Liver (tissue), 9 donors: ENCODE results near the gene KRTAP16-1. TPM values are rescaled to one million over a fixed set of nuclear protein-coding genes. Genes with fewer than 3 reads are reported as not detected.

Experiments used
- DNase-seq: peaks from one replicate; pipeline ENCODE4 v3.0.0-alpha.2; 2017; ENCODE audit warnings: low spot score
- H3K27ac ChIP-seq, 2 donors: one replicate each; pipeline ENCODE4 v1.7.0; 2013; ENCODE audit warnings: inconsistent platforms in 2 of 2, low read length in 2 of 2, control low read depth in 1 of 2, low read depth in 1 of 2, mild to moderate bottlenecking in 1 of 2
- H3K27me3 ChIP-seq, 4 donors: one replicate each; pipeline versions ENCODE4 v1.6.1 to v1.7.0; 2013; ENCODE audit warnings: low read length in 3 of 4, inconsistent platforms in 1 of 4, mild to moderate bottlenecking in 1 of 4, moderate library complexity in 1 of 4; ENCODE audit not compliant: control insufficient read depth in 4 of 4, insufficient read depth in 4 of 4
- H3K36me3 ChIP-seq, 4 donors: one replicate each; pipeline versions ENCODE4 v1.6.1 to v1.7.0; 2013; ENCODE audit warnings: low read length in 3 of 4, mild to moderate bottlenecking in 3 of 4, low read depth in 1 of 4, moderate library complexity in 1 of 4; ENCODE audit not compliant: control insufficient read depth in 4 of 4, insufficient read depth in 3 of 4
- H3K4me1 ChIP-seq, 4 donors: one replicate each; pipeline versions ENCODE4 v1.6.1 to v1.7.0; 2013; ENCODE audit warnings: low read length in 3 of 4, mild to moderate bottlenecking in 3 of 4, moderate library complexity in 1 of 4; ENCODE audit not compliant: control insufficient read depth in 4 of 4, insufficient read depth in 4 of 4
- H3K4me3 ChIP-seq, 3 donors: one replicate each; pipeline versions ENCODE4 v1.6.1 to v1.7.0; 2013; ENCODE audit warnings: low read length in 3 of 3, control low read depth in 1 of 3, low read depth in 1 of 3, mild to moderate bottlenecking in 1 of 3
- H3K9ac ChIP-seq, 2 donors: one replicate each; pipeline ENCODE4 v1.7.0; 2013; ENCODE audit warnings: low read length in 2 of 2, mild to moderate bottlenecking in 2 of 2, moderate library complexity in 2 of 2, control low read depth in 1 of 2, low read depth in 1 of 2
- H3K9me3 ChIP-seq, 4 donors: one replicate each; pipeline versions ENCODE4 v1.6.1 to v1.7.0; 2013; ENCODE audit warnings: low read length in 3 of 4; ENCODE audit not compliant: control insufficient read depth in 4 of 4
- EGR1 ChIP-seq, 2 donors: IDR thresholded peaks; 2 replicates each; pipeline ENCODE4 v1.6.1; 2016 to 2018; ENCODE audit warnings: antibody characterized with exemption in 2 of 2, low read depth in 2 of 2
- FOXA1 ChIP-seq: IDR thresholded peaks from 2 replicates; pipeline ENCODE4 v1.6.1; 2016; ENCODE audit warnings: antibody characterized with exemption
- FOXA2 ChIP-seq: IDR thresholded peaks from 2 replicates; pipeline ENCODE4 v1.6.1; 2016; ENCODE audit warnings: antibody characterized with exemption
- GABPA ChIP-seq, 2 donors: IDR thresholded peaks in 1 of 2; conservative IDR thresholded peaks in 1 of 2; 2 replicates each; pipeline ENCODE4 v1.6.1; 2016; ENCODE audit warnings: antibody characterized with exemption in 2 of 2, mild to moderate bottlenecking in 1 of 2, moderate library complexity in 1 of 2
- HNF4A ChIP-seq, 2 donors: conservative IDR thresholded peaks; 2 replicates each; pipeline ENCODE4 v1.6.1; 2016; ENCODE audit warnings: antibody characterized with exemption in 2 of 2, mild to moderate bottlenecking in 2 of 2
- HNF4G ChIP-seq: IDR thresholded peaks from 2 replicates; pipeline ENCODE4 v1.6.1; 2016; ENCODE audit warnings: antibody characterized with exemption
- JUND ChIP-seq, 2 donors: IDR thresholded peaks; 2 replicates each; pipeline ENCODE4 v1.6.1; 2016; ENCODE audit warnings: antibody characterized with exemption in 2 of 2
- NR2F2 ChIP-seq: IDR thresholded peaks from 2 replicates; pipeline ENCODE4 v1.6.1; 2016; ENCODE audit warnings: antibody characterized with exemption
- RAD21 ChIP-seq, 2 donors: IDR thresholded peaks; 2 replicates each; pipeline ENCODE4 v1.6.1; 2016; ENCODE audit warnings: antibody characterized with exemption in 2 of 2, mild to moderate bottlenecking in 2 of 2
- RXRA ChIP-seq, 2 donors: IDR thresholded peaks; 2 replicates each; pipeline ENCODE4 v1.6.1; 2017 to 2018; ENCODE audit warnings: antibody characterized with exemption in 2 of 2, mild to moderate bottlenecking in 1 of 2
- SP1 ChIP-seq: IDR thresholded peaks from 2 replicates; pipeline ENCODE4 v1.6.1; 2018; ENCODE audit warnings: antibody characterized with exemption, mild to moderate bottlenecking
- YY1 ChIP-seq: IDR thresholded peaks from 2 replicates; pipeline ENCODE4 v1.6.1; 2016; ENCODE audit warnings: antibody characterized with exemption, mild to moderate bottlenecking
- WGBS: extraction: QIAGEN DNeasy Blood & Tissue Kit; methylation state at CpG from one replicate; pipeline ENCODE4 v1.1.7; 2013; 5-methylcytosine and 5-hydroxymethylcytosine counted together
- polyA plus RNA-seq, 2 donors: library from polyadenylated mRNA; stranded (reverse) in 1 of 2; unstranded in 1 of 2; fragments of 200-250 nt in 1 of 2; fragments of >200 nt in 1 of 2; fragmentation: Nextera tagmentation in 1 of 2; extraction: Ambion mirVana in 1 of 2; gene quantifications; one replicate each; pipeline versions ENCODE4 v1.2.1 to v1.2.3, GENCODE V29; 2013 to 2015
- total RNA-seq, 2 donors: library from RNA; depleted of rRNA; stranded (reverse); fragments of >200 nt; gene quantifications; one replicate each; pipeline ENCODE4 v1.2.3, GENCODE V29; 2014
- TF ChIP-seq, protein P1 (sequence below): IDR thresholded peaks from 2 replicates; pipeline ENCODE4 v1.6.1; 2016; ENCODE audit warnings: antibody characterized with exemption
- TF ChIP-seq, protein P2 (sequence below): fragments of 150-350 bp; IDR thresholded peaks from 2 replicates; pipeline ENCODE4 v1.5.1; 2017; ENCODE audit warnings: improper control_type of control experiment, low read depth, low read length; ENCODE audit not compliant: missing input control
- TF ChIP-seq, protein P3 (sequence below): IDR thresholded peaks from 2 replicates; pipeline ENCODE4 v1.6.1; 2016; ENCODE audit warnings: antibody characterized with exemption
- TF ChIP-seq, protein P4 (sequence below): IDR thresholded peaks from 2 replicates; pipeline ENCODE4 v1.6.1; 2016; ENCODE audit warnings: antibody characterized with exemption, mild to moderate bottlenecking
- TF ChIP-seq, protein P5 (sequence below): IDR thresholded peaks from 2 replicates; pipeline ENCODE4 v1.6.1; 2016; ENCODE audit warnings: antibody characterized with exemption
- donor health status: healthy.
- donor health status: healthy.
- donor health status: healthy.
- donor health status: healthy.
- donor health status: healthy.

Gene KRTAP16-1
- total and polyA plus RNA-seq, 4 donors, result not detected

DNA sequence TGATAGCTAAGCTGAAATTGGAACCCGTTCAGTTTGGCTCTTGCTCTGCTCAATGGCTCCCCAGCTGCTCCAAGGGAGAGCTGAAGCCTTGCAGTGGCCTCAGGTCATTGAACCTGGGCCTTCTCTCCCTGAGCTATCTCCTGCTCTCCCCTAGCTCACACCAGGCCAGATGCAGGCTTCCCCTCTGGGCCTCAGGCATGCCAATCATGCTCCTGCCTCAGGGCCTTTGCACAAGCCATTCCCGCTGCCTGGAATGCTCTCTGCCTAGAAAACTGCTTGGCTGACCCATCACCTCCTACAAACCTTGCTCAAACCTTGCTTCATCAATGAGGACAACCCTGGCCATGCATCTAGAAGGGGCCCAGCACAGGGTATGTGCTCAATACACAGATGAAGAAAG is 23.1 kb upstream of the KRTAP16-1 start:
- Histone ChIP-seq H3K4me3 (no peak overlapping the region), H3K4me1 (no peaks in the 10 kb centered on the region)
- 78% methylated on average over 2 of the region's 2 CpGs for WGBS

DNA sequence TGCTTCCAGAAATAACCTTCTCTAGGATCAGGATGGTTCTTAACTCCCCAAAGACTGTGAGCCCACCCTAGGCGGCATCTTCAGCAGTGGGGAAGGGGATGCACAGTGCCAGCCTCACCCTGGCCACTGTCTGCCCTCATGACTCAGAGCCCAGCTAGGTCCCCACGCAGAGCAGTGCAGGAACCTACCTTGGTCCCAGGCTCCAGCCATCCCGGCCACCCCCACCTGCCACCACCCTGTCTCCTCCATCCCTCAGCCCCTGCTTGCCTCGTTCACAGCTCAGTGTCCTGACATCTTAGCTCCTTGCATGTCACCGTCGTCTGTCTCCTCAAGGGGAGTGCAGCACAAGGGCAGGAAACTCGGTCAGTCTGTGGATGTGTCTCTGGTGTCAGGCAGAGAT is 22.5 kb upstream of the KRTAP16-1 start:
- Histone ChIP-seq H3K36me3 (no peaks in the 10 kb centered on the region), H3K9me3 (no peaks in the 10 kb centered on the region), H3K9ac (no peak overlapping the region), H3K4me1 (no peaks in the 10 kb centered on the region), H3K4me3 (no peak overlapping the region), H3K27ac (no peak overlapping the region), H3K27me3 (no peaks in the 10 kb centered on the region)
- DNase-seq, result no peak
- WGBS, result 76% methylated on average over 7 of the region's 7 CpGs
- TF ChIP-seq RAD21 (IDR thresholded peaks at IDR 0.05), result no peak
- TF ChIP-seq FOXA2, result no peak
- TF ChIP-seq, protein P1, sequence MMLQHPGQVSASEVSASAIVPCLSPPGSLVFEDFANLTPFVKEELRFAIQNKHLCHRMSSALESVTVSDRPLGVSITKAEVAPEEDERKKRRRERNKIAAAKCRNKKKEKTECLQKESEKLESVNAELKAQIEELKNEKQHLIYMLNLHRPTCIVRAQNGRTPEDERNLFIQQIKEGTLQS, result no peak
- TF ChIP-seq, protein P2, sequence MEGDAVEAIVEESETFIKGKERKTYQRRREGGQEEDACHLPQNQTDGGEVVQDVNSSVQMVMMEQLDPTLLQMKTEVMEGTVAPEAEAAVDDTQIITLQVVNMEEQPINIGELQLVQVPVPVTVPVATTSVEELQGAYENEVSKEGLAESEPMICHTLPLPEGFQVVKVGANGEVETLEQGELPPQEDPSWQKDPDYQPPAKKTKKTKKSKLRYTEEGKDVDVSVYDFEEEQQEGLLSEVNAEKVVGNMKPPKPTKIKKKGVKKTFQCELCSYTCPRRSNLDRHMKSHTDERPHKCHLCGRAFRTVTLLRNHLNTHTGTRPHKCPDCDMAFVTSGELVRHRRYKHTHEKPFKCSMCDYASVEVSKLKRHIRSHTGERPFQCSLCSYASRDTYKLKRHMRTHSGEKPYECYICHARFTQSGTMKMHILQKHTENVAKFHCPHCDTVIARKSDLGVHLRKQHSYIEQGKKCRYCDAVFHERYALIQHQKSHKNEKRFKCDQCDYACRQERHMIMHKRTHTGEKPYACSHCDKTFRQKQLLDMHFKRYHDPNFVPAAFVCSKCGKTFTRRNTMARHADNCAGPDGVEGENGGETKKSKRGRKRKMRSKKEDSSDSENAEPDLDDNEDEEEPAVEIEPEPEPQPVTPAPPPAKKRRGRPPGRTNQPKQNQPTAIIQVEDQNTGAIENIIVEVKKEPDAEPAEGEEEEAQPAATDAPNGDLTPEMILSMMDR, result no peak
- no peak for TF ChIP-seq SP1
- TF ChIP-seq, protein P3, sequence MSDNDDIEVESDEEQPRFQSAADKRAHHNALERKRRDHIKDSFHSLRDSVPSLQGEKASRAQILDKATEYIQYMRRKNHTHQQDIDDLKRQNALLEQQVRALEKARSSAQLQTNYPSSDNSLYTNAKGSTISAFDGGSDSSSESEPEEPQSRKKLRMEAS, result no peak
- no peak for TF ChIP-seq RXRA (IDR thresholded peaks at IDR 0.05)
- no peak for TF ChIP-seq FOXA1

More for the DNA sequence above, 23.1 kb upstream of the KRTAP16-1 start:
- no peak for DNase-seq
- no peaks in the 10 kb centered on the region for H3K27me3 ChIP-seq
- H3K27ac ChIP-seq, result no peak overlapping the region
- TF ChIP-seq, protein P2, result no peak
- TF ChIP-seq HNF4A (conservative IDR thresholded peaks at IDR 0.05) (no peak), JUND (IDR thresholded peaks at IDR 0.05) (no peak), SP1 (no peak), HNF4G (no peak), FOXA1 (no peak), EGR1 (IDR thresholded peaks at IDR 0.05; ENCODE audit: low read depth in 2 of 2) (no peak), RXRA (IDR thresholded peaks at IDR 0.05) (no peak), NR2F2 (no peak), RAD21 (IDR thresholded peaks at IDR 0.05) (no peak), FOXA2 (no peak), YY1 (no peak), GABPA (IDR thresholded peaks at IDR 0.05 in 1 of 2, conservative IDR thresholded peaks at IDR 0.05 in 1 of 2) (no peak)
- TF ChIP-seq, protein P3, result no peak
- TF ChIP-seq, protein P4, sequence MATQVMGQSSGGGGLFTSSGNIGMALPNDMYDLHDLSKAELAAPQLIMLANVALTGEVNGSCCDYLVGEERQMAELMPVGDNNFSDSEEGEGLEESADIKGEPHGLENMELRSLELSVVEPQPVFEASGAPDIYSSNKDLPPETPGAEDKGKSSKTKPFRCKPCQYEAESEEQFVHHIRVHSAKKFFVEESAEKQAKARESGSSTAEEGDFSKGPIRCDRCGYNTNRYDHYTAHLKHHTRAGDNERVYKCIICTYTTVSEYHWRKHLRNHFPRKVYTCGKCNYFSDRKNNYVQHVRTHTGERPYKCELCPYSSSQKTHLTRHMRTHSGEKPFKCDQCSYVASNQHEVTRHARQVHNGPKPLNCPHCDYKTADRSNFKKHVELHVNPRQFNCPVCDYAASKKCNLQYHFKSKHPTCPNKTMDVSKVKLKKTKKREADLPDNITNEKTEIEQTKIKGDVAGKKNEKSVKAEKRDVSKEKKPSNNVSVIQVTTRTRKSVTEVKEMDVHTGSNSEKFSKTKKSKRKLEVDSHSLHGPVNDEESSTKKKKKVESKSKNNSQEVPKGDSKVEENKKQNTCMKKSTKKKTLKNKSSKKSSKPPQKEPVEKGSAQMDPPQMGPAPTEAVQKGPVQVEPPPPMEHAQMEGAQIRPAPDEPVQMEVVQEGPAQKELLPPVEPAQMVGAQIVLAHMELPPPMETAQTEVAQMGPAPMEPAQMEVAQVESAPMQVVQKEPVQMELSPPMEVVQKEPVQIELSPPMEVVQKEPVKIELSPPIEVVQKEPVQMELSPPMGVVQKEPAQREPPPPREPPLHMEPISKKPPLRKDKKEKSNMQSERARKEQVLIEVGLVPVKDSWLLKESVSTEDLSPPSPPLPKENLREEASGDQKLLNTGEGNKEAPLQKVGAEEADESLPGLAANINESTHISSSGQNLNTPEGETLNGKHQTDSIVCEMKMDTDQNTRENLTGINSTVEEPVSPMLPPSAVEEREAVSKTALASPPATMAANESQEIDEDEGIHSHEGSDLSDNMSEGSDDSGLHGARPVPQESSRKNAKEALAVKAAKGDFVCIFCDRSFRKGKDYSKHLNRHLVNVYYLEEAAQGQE, result no peak
- TF ChIP-seq, protein P5, sequence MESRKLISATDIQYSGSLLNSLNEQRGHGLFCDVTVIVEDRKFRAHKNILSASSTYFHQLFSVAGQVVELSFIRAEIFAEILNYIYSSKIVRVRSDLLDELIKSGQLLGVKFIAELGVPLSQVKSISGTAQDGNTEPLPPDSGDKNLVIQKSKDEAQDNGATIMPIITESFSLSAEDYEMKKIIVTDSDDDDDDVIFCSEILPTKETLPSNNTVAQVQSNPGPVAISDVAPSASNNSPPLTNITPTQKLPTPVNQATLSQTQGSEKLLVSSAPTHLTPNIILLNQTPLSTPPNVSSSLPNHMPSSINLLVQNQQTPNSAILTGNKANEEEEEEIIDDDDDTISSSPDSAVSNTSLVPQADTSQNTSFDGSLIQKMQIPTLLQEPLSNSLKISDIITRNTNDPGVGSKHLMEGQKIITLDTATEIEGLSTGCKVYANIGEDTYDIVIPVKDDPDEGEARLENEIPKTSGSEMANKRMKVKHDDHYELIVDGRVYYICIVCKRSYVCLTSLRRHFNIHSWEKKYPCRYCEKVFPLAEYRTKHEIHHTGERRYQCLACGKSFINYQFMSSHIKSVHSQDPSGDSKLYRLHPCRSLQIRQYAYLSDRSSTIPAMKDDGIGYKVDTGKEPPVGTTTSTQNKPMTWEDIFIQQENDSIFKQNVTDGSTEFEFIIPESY, result no peak
- H3K9ac ChIP-seq, result no peak overlapping the region
- no peaks in the 10 kb centered on the region for H3K9me3 ChIP-seq
- H3K36me3 ChIP-seq, result no peaks in the 10 kb centered on the region
